H1 (cell line): Measurements from ENCODE around the gene VWF. TPM values are rescaled to one million over a fixed set of nuclear protein-coding genes. Genes with fewer than 3 reads are reported as not detected.

Experiments used
- CTCF ChIA-PET: fragments of 300-600 bp; sonication (Branson Sonifier 250); formaldehyde crosslinking; loops from one replicate; lab custom pipeline; 2021; ENCODE audit not compliant: partially characterized antibody; lab: Charles Lee
- POLR2A ChIA-PET: fragments of 300-600 bp; sonication (Branson Sonifier 250); formaldehyde crosslinking; loops from one replicate; lab custom pipeline; 2021; ENCODE audit warnings: inconsistent platforms; ENCODE audit not compliant: partially characterized antibody; lab: Charles Lee
- DNase-seq, 2 experiments: peaks; one replicate each; pipeline versions ENCODE4 v3.0.0 to v3.0.0-alpha.2; 2010 to 2022; ENCODE audit warnings: low spot score in 2 of 2, low read depth in 1 of 2, mixed read lengths in 1 of 2
- FAIRE-seq: peaks from 2 replicates; lab custom pipeline; 2011; peaks lifted over from hg19 to GRCh38; lab: Jason Lieb, UNC
- H2AFZ ChIP-seq: 2 replicates; pipeline ENCODE4 v1.8.1; 2012; ENCODE audit warnings: low read length, inconsistent platforms
- H2AK5ac ChIP-seq: 2 replicates; pipeline ENCODE4 v1.6.1; 2013; ENCODE audit warnings: low read depth, low read length
- H2BK120ac ChIP-seq: replicated peaks from 2 replicates; pipeline ENCODE3; 2013; ENCODE audit warnings: low read depth, low read length, inconsistent platforms
- H2BK12ac ChIP-seq: 2 replicates; pipeline ENCODE4 v1.6.1; 2013; ENCODE audit warnings: low read depth, low read length
- H2BK15ac ChIP-seq: 2 replicates; pipeline ENCODE4 v1.6.1; 2013; ENCODE audit warnings: low read length
- H2BK20ac ChIP-seq: 2 replicates; pipeline ENCODE4 v1.6.1; 2013; ENCODE audit warnings: low read length
- H2BK5ac ChIP-seq: 2 replicates; pipeline ENCODE4 v1.6.1; 2013; ENCODE audit warnings: low read depth, low read length
- H3K14ac ChIP-seq: 2 replicates; pipeline ENCODE4 v1.6.1; 2013; ENCODE audit warnings: inconsistent platforms; ENCODE audit not compliant: insufficient read length
- H3K18ac ChIP-seq: 2 replicates; pipeline ENCODE4 v1.6.1; 2013; ENCODE audit warnings: low read length; ENCODE audit errors: extremely low read depth
- H3K23ac ChIP-seq: 2 replicates; pipeline ENCODE4 v1.6.1; 2013; ENCODE audit warnings: inconsistent platforms; ENCODE audit not compliant: insufficient read length
- H3K23me2 ChIP-seq: 2 replicates; pipeline ENCODE4 v1.6.1; 2013; ENCODE audit warnings: low read depth, low read length
- H3K27ac ChIP-seq: 2 replicates; pipeline ENCODE4 v1.6.1; 2011; ENCODE audit warnings: low read depth, low read length, inconsistent platforms
- H3K27me3 ChIP-seq, 4 experiments: replicated peaks in 1 of 4; 1 replicate in 1 of 4; 2 replicates in 3 of 4; pipeline versions ENCODE4 v1.6.1 to v1.8.1; 2011 to 2013; ENCODE audit warnings: low read length in 3 of 4, mild to moderate bottlenecking in 3 of 4, inconsistent platforms in 2 of 4, mixed read lengths in 2 of 4, moderate library complexity in 1 of 4; ENCODE audit not compliant: control insufficient read depth in 3 of 4, insufficient read depth in 3 of 4; ENCODE audit errors: extremely low read depth in 1 of 4
- H3K36me3 ChIP-seq, 4 experiments: 2 replicates each; pipeline versions ENCODE4 v1.6.1 to v1.8.1; 2011 to 2013; ENCODE audit warnings: mild to moderate bottlenecking in 4 of 4, low read length in 3 of 4, moderate library complexity in 2 of 4, control low read depth in 1 of 4, inconsistent platforms in 1 of 4; ENCODE audit not compliant: insufficient read depth in 4 of 4, control insufficient read depth in 2 of 4
- H3K4ac ChIP-seq: replicated peaks from 2 replicates; pipeline ENCODE3; 2013; ENCODE audit warnings: low read length, low read depth, mixed read lengths, inconsistent platforms; ENCODE audit not compliant: insufficient read length
- H3K4me1 ChIP-seq, 4 experiments: replicated peaks in 1 of 4; 1 replicate in 1 of 4; 2 replicates in 3 of 4; pipeline versions ENCODE4 v1.6.1 to v1.8.1; 2011 to 2013; ENCODE audit warnings: low read length in 3 of 4, inconsistent platforms in 2 of 4, mixed read lengths in 1 of 4; ENCODE audit not compliant: insufficient read depth in 4 of 4, control insufficient read depth in 3 of 4
- H3K4me2 ChIP-seq, 2 experiments: 2 replicates each; pipeline versions ENCODE4 v1.6.1 to v1.8.1; 2011 to 2013; ENCODE audit warnings: low read depth in 2 of 2, low read length in 2 of 2, control low read depth in 1 of 2, inconsistent platforms in 1 of 2, mild to moderate bottlenecking in 1 of 2; ENCODE audit not compliant: insufficient read depth in 1 of 2
- H3K4me3 ChIP-seq, 4 experiments: fragments of 200-600, 300-600 bp in 1 of 4; sonication (generic), shearing (Covaris generic), sonication (Bioruptor Twin) in 1 of 4; 2 replicates each; pipeline versions ENCODE4 v1.5.1 to v1.8.1; 2011 to 2016; ENCODE audit warnings: low read length in 4 of 4, low read depth in 3 of 4, control low read depth in 2 of 4, inconsistent platforms in 2 of 4, mild to moderate bottlenecking in 2 of 4, mixed read lengths in 1 of 4, moderate library complexity in 1 of 4; ENCODE audit not compliant: insufficient read depth in 2 of 4; ENCODE audit errors: extremely low read depth in 1 of 4
- H3K56ac ChIP-seq: replicated peaks from 2 replicates; pipeline ENCODE3; 2013; ENCODE audit warnings: low read depth, mild to moderate bottlenecking, mixed read lengths, low read length, inconsistent platforms; ENCODE audit not compliant: insufficient read length
- H3K79me1 ChIP-seq: 2 replicates; pipeline ENCODE4 v1.6.1; 2013; ENCODE audit warnings: low read depth, low read length, control low read depth
- H3K79me2 ChIP-seq, 2 experiments: 2 replicates each; pipeline versions ENCODE4 v1.6.1 to v1.8.1; 2012 to 2013; ENCODE audit warnings: low read length in 2 of 2, mild to moderate bottlenecking in 2 of 2, inconsistent platforms in 1 of 2; ENCODE audit not compliant: insufficient read depth in 2 of 2, control insufficient read depth in 1 of 2
- H3K9ac ChIP-seq, 4 experiments: replicated peaks in 1 of 4; 1 replicate in 1 of 4; 2 replicates in 3 of 4; pipeline versions ENCODE4 v1.6.1 to v1.8.1; 2011 to 2013; ENCODE audit warnings: low read depth in 3 of 4, low read length in 3 of 4, control low read depth in 2 of 4, mild to moderate bottlenecking in 2 of 4, moderate library complexity in 2 of 4, inconsistent platforms in 1 of 4; ENCODE audit errors: extremely low read depth in 1 of 4
- H3K9me3 ChIP-seq, 2 experiments: 2 replicates each; pipeline versions ENCODE4 v1.6.1 to v1.8.1; 2012 to 2013; ENCODE audit warnings: mild to moderate bottlenecking in 2 of 2, moderate library complexity in 2 of 2, control low read depth in 1 of 2, inconsistent platforms in 1 of 2, low read depth in 1 of 2, low read length in 1 of 2, mixed read lengths in 1 of 2; ENCODE audit not compliant: insufficient read depth in 2 of 2
- H4K20me1 ChIP-seq, 2 experiments: replicated peaks in 1 of 2; 2 replicates each; pipeline versions ENCODE3 to v1.8.1; 2011 to 2013; ENCODE audit warnings: inconsistent platforms in 2 of 2, low read length in 2 of 2, mild to moderate bottlenecking in 1 of 2; ENCODE audit not compliant: insufficient read depth in 2 of 2, control insufficient read depth in 1 of 2
- H4K5ac ChIP-seq: 2 replicates; pipeline ENCODE4 v1.6.1; 2013; ENCODE audit warnings: low read length, low read depth, mixed read lengths, inconsistent platforms; ENCODE audit not compliant: insufficient read length
- H4K8ac ChIP-seq: 2 replicates; pipeline ENCODE4 v1.8.0; 2013; ENCODE audit warnings: mild to moderate bottlenecking, moderate library complexity, low read length, inconsistent platforms; ENCODE audit not compliant: insufficient read depth; ENCODE audit errors: extremely low read depth
- H4K91ac ChIP-seq: replicated peaks from 2 replicates; pipeline ENCODE3; 2013; ENCODE audit warnings: low read length, mixed read lengths, inconsistent platforms; ENCODE audit not compliant: insufficient read length
- SAP30 ChIP-seq: fragments of 300-600 bp; sonication (generic); IDR thresholded peaks from 2 replicates; pipeline ENCODE4 v1.7.1; 2012; ENCODE audit warnings: low read length, moderate library complexity, mild to moderate bottlenecking, inconsistent platforms; ENCODE audit not compliant: insufficient read depth, insufficient replicate concordance
- TAF1 ChIP-seq: IDR thresholded peaks from 2 replicates; pipeline ENCODE4 v1.6.1; 2011; ENCODE audit warnings: mild to moderate bottlenecking, low read depth, low read length
- WGBS, 2 experiments: shearing (Covaris generic) in 1 of 2; methylation state at CpG; one replicate each; pipeline versions ENCODE4 v1.1.6 to v1.1.7; 2013 to 2015; ENCODE audit warnings: low lambda C conversion rate in 2 of 2, mixed read lengths in 2 of 2, inconsistent platforms in 1 of 2, low coverage in 1 of 2, missing lambda C conversion rate in 1 of 2; ENCODE audit not compliant: insufficient replicate concordance in 2 of 2, insufficient coverage in 1 of 2, insufficient read length in 1 of 2; ENCODE audit errors: extremely low coverage in 1 of 2, missing lambda C conversion rate in 1 of 2; 5-methylcytosine and 5-hydroxymethylcytosine counted together
- polyA plus RNA-seq, 7 experiments: library from polyadenylated mRNA; depleted of rRNA in 3 of 7; stranded (reverse) in 5 of 7; unstranded in 2 of 7; fragments of >200 nt in 5 of 7; fragments of 200-250 nt in 2 of 7; gene quantifications; 1 replicate in 5 of 7; 2 replicates in 1 of 7; 4 replicates in 1 of 7; pipeline versions ENCODE4 v1.2.1 to v1.2.3, GENCODE V29; 2011 to 2013; ENCODE audit warnings: missing spikeins in 2 of 7, mixed read lengths in 2 of 7
- total RNA-seq: library from RNA; stranded (reverse); fragmentation: NEBNext Ultra II Directional; extraction: Animal tissue kit (Norgen Biotek cat#: 25700); gene quantifications from 2 replicates; pipeline ENCODE4 v1.2.1, GENCODE V29; 2021

VWF gene
- total and polyA plus RNA-seq, 2 of the 8 experiments (the other 6 are each of a cell fraction or from before 2014, with no cell fraction given): 0.39 to 0.60 TPM

DNA sequence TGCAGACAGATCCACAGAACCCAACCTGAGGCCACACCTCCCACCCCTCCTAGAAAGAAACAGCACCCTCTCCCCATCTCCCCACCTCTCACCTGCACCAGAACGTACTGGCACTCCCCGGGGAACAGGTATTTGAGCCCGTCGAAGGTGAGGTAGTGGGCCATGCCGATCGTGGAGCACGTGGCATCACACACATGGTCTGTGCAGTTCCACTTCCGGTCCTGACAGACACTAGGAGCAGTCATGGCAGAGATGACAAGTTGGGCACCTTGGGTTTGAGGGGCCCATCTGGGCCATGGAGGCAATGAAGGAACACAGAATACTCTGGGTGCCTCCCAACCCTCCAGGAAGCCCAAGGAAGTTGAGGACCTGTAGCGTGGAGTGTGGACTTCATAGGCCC lies 89.9 kb downstream of the VWF start:
- TF ChIP-seq SAP30: no peak
- TF ChIP-seq TAF1: no peak

More for the DNA sequence above, 89.9 kb downstream of the VWF start:
- DNase-seq (no peak), FAIRE-seq (no peak)
- no peak overlapping the region for H3K27ac ChIP-seq
- H3K9me3 ChIP-seq: no peaks in the 10 kb centered on the region
- no peak overlapping the region for H3K4ac ChIP-seq
- no peak overlapping the region for H2BK20ac ChIP-seq
- no peaks in the 10 kb centered on the region; a peak in 1 of 8 replicates for H3K36me3 ChIP-seq
- no peak overlapping the region for H3K56ac ChIP-seq
- CTCF ChIA-PET: interaction anchor here (0.7 to 20.0 kb wide), 5 partner anchors 22 to 123 kb away, joined by 3 to 412 read pairs (median 4); no protein-coding TSS in a partner anchor
- no peak overlapping the region for H4K8ac ChIP-seq
- POLR2A ChIA-PET: interaction anchor here (2.0 kb wide), 1 partner anchor 46 kb away, joined by 5 read pairs; no protein-coding TSS in a partner anchor
- H3K14ac ChIP-seq: no peak overlapping the region
- no peak overlapping the region for H4K5ac ChIP-seq
- H2AK5ac ChIP-seq: no peak overlapping the region
- no peak overlapping the region for H3K18ac ChIP-seq
- peaks cover 4% of the 10 kb centered on the region; the same call in 1 of the 2 replicates for H3K23me2 ChIP-seq
- no peak overlapping the region for H4K91ac ChIP-seq
- H2BK15ac ChIP-seq: no peak overlapping the region
- no peak overlapping the region for H2BK120ac ChIP-seq
- no peak overlapping the region for H3K4me3 ChIP-seq
- peaks cover 0 to 1% (median 0%) of the 10 kb centered on the region in 4 experiments; a peak in 2 of 7 replicates for H3K27me3 ChIP-seq
- no peak overlapping the region for H2BK12ac ChIP-seq
- WGBS, 2 experiments: 80% methylated on average over 9 of the region's 9 CpGs; no CpG with 5 or more reads in 1 of the 2 experiments
- no peaks in the 10 kb centered on the region for H3K79me1 ChIP-seq
- no peak overlapping the region for H3K23ac ChIP-seq
- H3K9ac ChIP-seq: no peak overlapping the region
- H3K4me1 ChIP-seq: peaks cover 0 to 2% (median 2%) of the 10 kb centered on the region in 4 experiments; a peak in 4 of 7 replicates
- no peak overlapping the region; the same call in 1 of the 2 replicates for H2BK5ac ChIP-seq
- H3K79me2 ChIP-seq: no peaks in the 10 kb centered on the region
- no peak overlapping the region for H2AFZ ChIP-seq
- peaks cover 0 to 3% of the 10 kb centered on the region in 2 experiments for H4K20me1 ChIP-seq
- H3K4me2 ChIP-seq: no peak overlapping the region
